Spleen (tissue), 3 donors: ENCODE data around the gene LRRC74B.
"Not testable (repeated sequence)": the region's sequence is repeated elsewhere in the genome, so short reads cannot be mapped to it uniquely, and the experiment has no call there.

Source experiments
- POLR2A ChIP-seq, 3 donors: fragments of 450-650 bp; IDR thresholded peaks; one replicate each; pipeline ENCODE4 v1.5.1; 2017; ENCODE audit warnings: antibody characterized with exemption in 3 of 3, mild to moderate bottlenecking in 1 of 3
- POLR2AphosphoS5 ChIP-seq, 3 donors: sonication (generic); formaldehyde crosslinking; IDR thresholded peaks; one replicate each; pipeline ENCODE4 v1.5.1; 2017; ENCODE audit warnings: antibody characterized with exemption in 3 of 3

- not testable (repeated sequence) for TF ChIP-seq POLR2AphosphoS5, POLR2A (IDR thresholded peaks at IDR 0.05)
Measured at GRCh38 chr22:21039158-21039557, 6.6 kb upstream of the LRRC74B start.
